A673 (cell line): Measurements from ENCODE around the gene ZC3H14.

Experiments used
- CTCF ChIP-seq: fragments of 300-800, 200-600 bp; sonication (generic); conservative IDR thresholded peaks from 2 replicates; pipeline ENCODE4 v1.5.1; 2017; ENCODE audit warnings: low read depth, mild to moderate bottlenecking, antibody characterized with exemption, low read length, moderate library complexity, mixed read lengths
- EZH2 ChIP-seq: fragments of 200-600 bp; sonication (generic); IDR thresholded peaks from 2 replicates; pipeline ENCODE4 v1.6.1; 2017; ENCODE audit warnings: borderline replicate concordance, low read depth, mild to moderate bottlenecking, mixed read lengths, antibody characterized with exemption, low read length; ENCODE audit not compliant: poor library complexity, severe bottlenecking

GRCh38 chr14:88613552-88614010, 50.7 kb downstream of the ZC3H14 start:
- no peak for TF ChIP-seq CTCF
- TF ChIP-seq EZH2: no peak
